ENCODE data around the gene PATJ.
"Not testable (repeated sequence)": the region's sequence is repeated elsewhere in the genome, so short reads cannot be mapped to it uniquely, and the experiment has no call there.

The PATJ gene

DNA sequence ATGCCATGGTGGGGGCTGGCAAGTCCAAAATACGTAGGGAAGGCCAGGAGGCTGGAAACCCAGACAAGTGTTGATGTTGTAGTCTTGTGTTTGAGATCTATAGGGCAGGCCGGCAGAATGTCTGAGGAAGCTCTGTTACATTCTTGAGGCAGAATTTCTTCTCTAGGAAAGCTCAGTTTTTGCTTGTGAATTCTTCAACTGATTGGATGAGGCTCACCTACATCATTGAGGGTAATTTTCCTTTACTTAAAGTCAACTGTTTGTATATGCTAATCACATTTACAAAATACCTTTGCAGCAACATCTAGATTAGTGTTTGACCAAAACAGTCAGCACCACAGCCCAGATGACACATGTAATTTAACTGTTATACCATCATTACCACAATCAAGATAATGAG, 37.0 kb downstream of the PATJ start:
- no peak overlapping the region for H3K27ac Mint-ChIP-seq
- no peaks in the 10 kb centered on the region for H3K36me3 Mint-ChIP-seq (ENCODE audit: low read depth)
- intact Hi-C loops (cut with micrococcal nuclease) = no loop called here
- H3K9me3 Mint-ChIP-seq = no peaks in the 10 kb centered on the region
- no peak overlapping the region for H3K4me3 Mint-ChIP-seq
- no peaks in the 10 kb centered on the region for H3K4me1 Mint-ChIP-seq (ENCODE audit: low read depth)
- no peaks in the 10 kb centered on the region for H3K27me3 Mint-ChIP-seq

DNA sequence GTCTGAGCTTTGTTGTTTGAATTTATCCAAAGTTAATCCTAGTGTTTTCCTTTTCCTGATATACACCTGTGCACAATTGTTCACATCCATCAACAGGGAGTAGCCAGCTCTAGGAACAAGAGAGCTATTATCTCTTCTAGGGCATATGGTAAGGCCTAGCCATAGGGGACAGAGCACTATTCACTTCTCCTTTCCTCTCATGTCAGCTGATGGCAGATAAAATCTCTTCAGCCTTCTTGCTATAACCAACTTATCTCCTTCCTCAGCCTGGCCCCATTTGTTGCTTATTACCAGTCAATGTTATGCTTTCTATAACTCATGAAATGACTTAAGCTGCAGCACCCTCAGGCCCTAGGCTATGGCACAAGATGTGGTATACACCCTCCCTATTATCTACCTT, 38.9 kb downstream of the PATJ start:
- Mint-ChIP-seq H3K4me3 (no peak overlapping the region), H3K36me3 (ENCODE audit: low read depth) (no peaks in the 10 kb centered on the region), H3K4me1 (ENCODE audit: low read depth) (no peaks in the 10 kb centered on the region), H3K27ac (no peak overlapping the region), H3K27me3 (no peaks in the 10 kb centered on the region), H3K9me3 (no peaks in the 10 kb centered on the region)
- intact Hi-C loops (cut with micrococcal nuclease) = no loop called here

DNA sequence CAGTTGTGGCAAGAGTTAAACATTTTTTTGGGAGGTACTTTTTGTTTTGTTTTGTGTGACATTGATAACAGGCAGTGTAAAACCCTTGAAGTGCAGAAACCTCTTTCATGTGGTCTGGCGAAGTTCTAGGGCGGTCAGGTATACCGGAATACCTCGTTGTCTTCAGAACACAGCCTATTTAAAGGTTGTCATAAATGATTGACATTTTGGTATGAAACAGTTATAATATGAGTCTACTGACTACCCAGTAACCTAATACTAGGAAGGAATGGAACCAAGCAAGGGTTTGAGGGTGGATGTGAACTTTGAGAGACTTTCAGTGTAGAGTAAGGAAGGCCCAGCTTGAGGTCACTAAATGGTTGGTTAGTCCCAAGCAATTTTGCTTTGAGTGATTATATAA, 40.5 kb downstream of the PATJ start:
- Mint-ChIP-seq H3K4me1 (ENCODE audit: low read depth) (no peaks in the 10 kb centered on the region), H3K4me3 (no peak overlapping the region)
- intact Hi-C loops (cut with micrococcal nuclease) = no loop called here

DNA sequence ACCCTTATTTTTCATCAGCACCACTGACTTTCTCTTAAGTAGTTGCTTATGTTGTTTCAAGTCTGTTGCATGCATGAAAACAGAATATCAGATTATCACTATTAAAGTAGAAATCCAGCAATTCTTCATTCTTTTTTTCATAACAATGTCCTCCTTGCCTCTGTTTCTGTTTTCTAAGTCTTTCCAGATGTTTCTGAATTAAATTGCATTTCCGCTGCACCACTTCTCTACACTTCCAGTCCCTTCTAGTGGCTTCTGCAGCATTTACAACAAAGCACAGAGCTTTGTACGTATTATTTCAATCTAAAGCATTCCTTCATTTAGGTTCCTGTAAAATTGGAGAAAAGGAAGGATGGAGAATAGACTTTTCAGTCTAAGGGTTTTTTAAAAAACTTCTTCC, 42.4 kb downstream of the PATJ start:
- no peaks in the 10 kb centered on the region for H3K9me3 Mint-ChIP-seq
- H3K4me1 Mint-ChIP-seq (ENCODE audit: low read depth) = no peaks in the 10 kb centered on the region
- H3K27ac Mint-ChIP-seq = no peak overlapping the region
- no peaks in the 10 kb centered on the region for H3K27me3 Mint-ChIP-seq
- H3K36me3 Mint-ChIP-seq (ENCODE audit: low read depth) = no peaks in the 10 kb centered on the region
- intact Hi-C loops (cut with micrococcal nuclease) = no loop called here
- H3K4me3 Mint-ChIP-seq = no peak overlapping the region

More for the DNA sequence above, 40.5 kb downstream of the PATJ start:
- Mint-ChIP-seq H3K9me3 (no peaks in the 10 kb centered on the region), H3K36me3 (ENCODE audit: low read depth) (no peaks in the 10 kb centered on the region), H3K27me3 (no peaks in the 10 kb centered on the region), H3K27ac (no peak overlapping the region)

- Mint-ChIP-seq H3K4me3 (no peak overlapping the region), H3K27me3 (no peaks in the 10 kb centered on the region), H3K27ac (no peak overlapping the region), H3K9me3 (no peaks in the 10 kb centered on the region), H3K4me1 (ENCODE audit: low read depth) (no peaks in the 10 kb centered on the region), H3K36me3 (ENCODE audit: low read depth) (no peaks in the 10 kb centered on the region)
- intact Hi-C loops (cut with micrococcal nuclease) = no loop called here
These were observed 48.6 kb downstream of the PATJ start for GRCh38 chr1:61790837-61791236.

- H3K4me3 Mint-ChIP-seq = no peak overlapping the region
- no peaks in the 10 kb centered on the region for H3K36me3 Mint-ChIP-seq (ENCODE audit: low read depth)
- intact Hi-C loops (cut with micrococcal nuclease) = no loop called here
- H3K4me1 Mint-ChIP-seq (ENCODE audit: low read depth) = no peaks in the 10 kb centered on the region
- H3K27ac Mint-ChIP-seq = no peak overlapping the region
- no peaks in the 10 kb centered on the region for H3K9me3 Mint-ChIP-seq
- H3K27me3 Mint-ChIP-seq = no peaks in the 10 kb centered on the region
These were observed 54.9 kb downstream of the PATJ start for GRCh38 chr1:61797045-61797755.

DNA sequence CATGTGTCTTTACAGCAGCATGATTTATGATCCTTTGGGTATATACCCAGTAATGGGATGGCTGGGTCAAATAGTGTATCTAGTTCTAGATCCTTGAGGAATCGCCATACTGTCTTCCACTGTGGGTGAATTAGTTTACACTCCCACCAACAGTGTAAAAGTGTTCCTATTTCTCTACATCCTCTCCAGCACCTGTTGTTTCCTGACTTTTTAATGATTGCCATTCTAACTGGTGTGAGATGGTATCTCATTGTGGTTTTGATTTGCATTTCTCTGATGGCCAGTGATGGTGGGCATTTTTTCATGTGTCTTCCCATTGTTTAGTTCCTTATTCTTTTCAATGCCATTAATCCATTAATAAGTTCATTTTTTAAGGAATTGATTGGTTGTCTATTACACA, 58.8 kb downstream of the PATJ start:
- H3K27me3 Mint-ChIP-seq; H3K9me3 Mint-ChIP-seq; H3K36me3 Mint-ChIP-seq (ENCODE audit: low read depth); H3K27ac Mint-ChIP-seq; H3K4me3 Mint-ChIP-seq; H3K4me1 Mint-ChIP-seq (ENCODE audit: low read depth); intact Hi-C loops (cut with micrococcal nuclease): not testable (repeated sequence)

GRCh38 chr1:61807606-61808140, 65.4 kb downstream of the PATJ start:
- Mint-ChIP-seq H3K9me3 (no peaks in the 10 kb centered on the region), H3K36me3 (ENCODE audit: low read depth) (no peaks in the 10 kb centered on the region), H3K4me1 (ENCODE audit: low read depth) (no peaks in the 10 kb centered on the region), H3K27ac (no peak overlapping the region), H3K4me3 (no peak overlapping the region), H3K27me3 (no peaks in the 10 kb centered on the region)
- intact Hi-C loops (cut with micrococcal nuclease) = no loop called here

DNA sequence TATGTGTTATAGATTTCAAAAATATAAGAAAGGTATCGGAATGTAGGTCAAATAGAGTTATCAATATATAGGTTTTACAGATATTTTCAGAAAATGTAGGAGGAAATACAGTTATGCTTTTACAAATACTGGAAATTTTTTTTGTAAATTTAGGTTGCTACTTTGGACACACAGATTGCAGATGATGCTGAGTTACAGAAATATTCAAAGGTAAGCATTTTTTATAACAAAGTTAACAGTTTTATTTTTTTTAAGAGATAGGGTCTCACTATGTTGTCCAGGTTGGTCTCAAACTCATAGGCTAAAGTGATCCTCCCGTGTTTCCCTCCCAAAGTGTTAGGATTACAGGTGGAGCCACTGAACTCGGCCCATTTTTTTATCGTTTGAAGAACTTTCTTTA, 66.0 kb downstream of the PATJ start:
- Mint-ChIP-seq H3K27me3 (no peaks in the 10 kb centered on the region), H3K4me1 (ENCODE audit: low read depth) (no peaks in the 10 kb centered on the region), H3K9me3 (no peaks in the 10 kb centered on the region), H3K27ac (no peak overlapping the region), H3K36me3 (ENCODE audit: low read depth) (no peaks in the 10 kb centered on the region), H3K4me3 (no peak overlapping the region)
- intact Hi-C loops (cut with micrococcal nuclease) = no loop called here

- intact Hi-C loops (cut with micrococcal nuclease) = no loop called here
- no peak overlapping the region for H3K27ac Mint-ChIP-seq
- H3K27me3 Mint-ChIP-seq = no peaks in the 10 kb centered on the region
- no peaks in the 10 kb centered on the region for H3K4me1 Mint-ChIP-seq (ENCODE audit: low read depth)
- no peaks in the 10 kb centered on the region for H3K36me3 Mint-ChIP-seq (ENCODE audit: low read depth)
- H3K9me3 Mint-ChIP-seq = no peaks in the 10 kb centered on the region
- H3K4me3 Mint-ChIP-seq = no peak overlapping the region
These were observed 66.7 kb downstream of the PATJ start for GRCh38 chr1:61808968-61809367.

DNA sequence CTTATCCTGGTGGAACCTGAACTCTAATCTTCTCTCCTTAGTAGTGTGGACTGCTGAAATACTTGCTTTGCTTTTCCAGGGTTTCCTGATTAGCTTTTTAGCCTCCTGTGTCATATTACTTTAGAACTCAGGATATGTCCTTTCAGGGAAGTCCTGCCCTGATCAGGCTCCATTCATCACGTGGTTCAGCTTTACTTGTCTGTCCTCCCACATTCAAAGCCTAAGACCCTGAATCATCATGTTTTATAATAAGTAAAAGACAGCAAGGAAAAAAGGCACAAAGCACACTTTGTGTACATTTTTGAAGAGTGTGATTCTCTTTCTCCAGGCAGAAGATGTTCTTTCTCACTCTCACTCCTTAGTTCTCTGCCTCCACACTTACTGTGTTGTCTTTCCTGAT, 70.6 kb downstream of the PATJ start:
- H3K27me3 Mint-ChIP-seq = no peaks in the 10 kb centered on the region
- intact Hi-C loops (cut with micrococcal nuclease) = no loop called here
- no peaks in the 10 kb centered on the region for H3K4me1 Mint-ChIP-seq (ENCODE audit: low read depth)
- no peaks in the 10 kb centered on the region for H3K36me3 Mint-ChIP-seq (ENCODE audit: low read depth)
- H3K9me3 Mint-ChIP-seq = no peaks in the 10 kb centered on the region
- H3K27ac Mint-ChIP-seq = no peak overlapping the region
- no peak overlapping the region for H3K4me3 Mint-ChIP-seq

DNA sequence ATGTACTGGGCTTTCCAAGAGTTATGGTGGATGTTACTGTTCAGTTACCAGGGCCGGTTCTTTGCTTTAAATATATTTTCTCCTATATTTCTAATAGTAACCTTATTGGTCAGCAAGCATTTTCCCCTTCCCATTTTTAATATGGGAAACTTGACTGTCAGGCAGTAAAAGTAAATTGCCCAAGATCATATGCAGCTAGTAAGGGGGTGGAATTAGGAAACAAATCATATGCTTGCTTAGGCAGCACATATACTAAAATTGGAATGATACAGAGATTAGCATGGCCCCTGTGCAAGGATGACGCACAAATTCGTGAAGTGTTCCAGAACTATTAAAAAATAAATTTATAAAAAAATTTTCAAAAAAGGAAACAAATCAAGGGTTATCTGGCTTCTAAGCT, 73.9 kb downstream of the PATJ start:
- intact Hi-C loops (cut with micrococcal nuclease) = no loop called here
- no peaks in the 10 kb centered on the region for H3K27me3 Mint-ChIP-seq
- H3K4me3 Mint-ChIP-seq = no peak overlapping the region
- no peaks in the 10 kb centered on the region for H3K4me1 Mint-ChIP-seq (ENCODE audit: low read depth)
- H3K27ac Mint-ChIP-seq = no peak overlapping the region
- H3K9me3 Mint-ChIP-seq = no peaks in the 10 kb centered on the region
- no peaks in the 10 kb centered on the region for H3K36me3 Mint-ChIP-seq (ENCODE audit: low read depth)

DNA sequence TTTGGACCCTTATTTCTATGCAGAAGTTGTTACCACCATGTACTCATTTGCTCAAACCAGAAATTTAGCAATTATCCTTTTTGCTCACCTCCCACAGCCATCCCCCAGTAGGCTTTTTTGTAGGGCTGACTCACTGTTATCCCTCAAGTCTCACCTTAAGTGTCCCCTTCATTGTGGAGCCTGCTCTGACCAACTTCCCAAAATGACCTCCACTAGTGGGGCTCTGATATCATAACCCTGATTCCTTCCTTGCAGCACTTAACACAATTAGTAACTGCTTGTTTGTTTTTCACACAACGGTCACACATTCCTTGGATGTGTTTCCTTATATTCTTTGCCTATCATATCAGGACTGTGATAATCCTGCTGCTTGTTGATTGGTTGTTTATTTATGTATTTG, 76.7 kb downstream of the PATJ start:
- no peaks in the 10 kb centered on the region for H3K36me3 Mint-ChIP-seq (ENCODE audit: low read depth)
- H3K27me3 Mint-ChIP-seq = no peaks in the 10 kb centered on the region
- H3K4me3 Mint-ChIP-seq = no peak overlapping the region
- H3K4me1 Mint-ChIP-seq (ENCODE audit: low read depth) = no peaks in the 10 kb centered on the region
- no peaks in the 10 kb centered on the region for H3K9me3 Mint-ChIP-seq
- H3K27ac Mint-ChIP-seq = no peak overlapping the region
- intact Hi-C loops (cut with micrococcal nuclease) = no loop called here

DNA sequence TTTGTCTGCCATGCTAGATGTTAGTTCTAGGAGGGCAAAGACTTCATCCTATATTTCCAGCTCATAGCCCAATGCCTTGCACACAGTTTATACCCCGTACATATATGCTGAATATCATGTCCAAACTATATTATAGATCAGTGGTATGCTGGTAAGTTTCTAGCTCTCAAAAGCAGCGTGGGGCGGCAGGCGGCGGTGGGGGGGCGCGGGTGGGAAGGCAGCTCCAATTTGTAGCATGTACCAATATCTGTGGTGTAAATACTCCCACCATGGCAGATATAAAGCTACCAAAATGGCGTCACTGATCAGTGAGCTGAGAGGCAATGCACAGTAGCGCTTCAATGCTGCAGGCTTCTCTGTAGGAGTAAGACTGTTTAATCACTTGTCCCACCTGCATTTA, 77.1 kb downstream of the PATJ start:
- no peaks in the 10 kb centered on the region for H3K27me3 Mint-ChIP-seq
- H3K4me3 Mint-ChIP-seq = no peak overlapping the region
- H3K9me3 Mint-ChIP-seq = no peaks in the 10 kb centered on the region
- H3K36me3 Mint-ChIP-seq (ENCODE audit: low read depth) = no peaks in the 10 kb centered on the region
- H3K4me1 Mint-ChIP-seq (ENCODE audit: low read depth) = no peaks in the 10 kb centered on the region
- intact Hi-C loops (cut with micrococcal nuclease) = no loop called here
- H3K27ac Mint-ChIP-seq = no peak overlapping the region

DNA sequence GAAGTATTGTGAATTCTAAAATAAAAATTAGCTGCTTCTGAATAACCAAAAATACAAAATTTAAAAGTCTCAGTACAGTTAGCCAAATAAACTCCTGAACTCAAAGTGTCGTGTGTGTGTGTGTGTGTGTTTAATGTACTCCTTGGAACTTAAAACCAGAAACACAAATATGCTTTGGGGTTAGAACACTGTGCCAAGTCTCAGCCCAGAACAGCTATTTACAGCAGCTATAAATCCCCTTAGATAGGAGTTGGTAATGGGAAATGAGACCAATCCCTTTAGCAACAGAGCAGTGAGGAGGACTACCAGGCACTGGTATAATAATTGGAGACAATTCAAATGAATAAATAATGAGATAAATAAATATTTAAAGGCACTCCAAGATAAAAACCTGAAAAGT, 83.1 kb downstream of the PATJ start:
- H3K4me3 Mint-ChIP-seq = no peak overlapping the region
- H3K27ac Mint-ChIP-seq = no peak overlapping the region
- H3K36me3 Mint-ChIP-seq (ENCODE audit: low read depth) = no peaks in the 10 kb centered on the region
- H3K9me3 Mint-ChIP-seq = no peaks in the 10 kb centered on the region
- H3K27me3 Mint-ChIP-seq = no peaks in the 10 kb centered on the region
- intact Hi-C loops (cut with micrococcal nuclease) = no loop called here
- peaks cover 5% of the 10 kb centered on the region for H3K4me1 Mint-ChIP-seq (ENCODE audit: low read depth)
